Peyer's patch (tissue), 4 donors: ENCODE data around the gene SIM1.

Source experiments
- POLR2A ChIP-seq, 2 donors: fragments of 450-650 bp; IDR thresholded peaks; one replicate each; pipeline ENCODE4 v1.5.1; 2017; ENCODE audit warnings: antibody characterized with exemption in 2 of 2, mild to moderate bottlenecking in 2 of 2, moderate library complexity in 2 of 2
- TF ChIP-seq, protein P1 (sequence below), 6 experiments: fragments of 450-650 bp in 4 of 6; fragments of 200-600 bp in 2 of 6; sonication (generic) in 1 of 6; IDR thresholded peaks; one replicate each; pipeline ENCODE4 v1.5.1; 2017 to 2019; ENCODE audit warnings: antibody characterized with exemption in 6 of 6, mild to moderate bottlenecking in 3 of 6, moderate library complexity in 1 of 6

DNA sequence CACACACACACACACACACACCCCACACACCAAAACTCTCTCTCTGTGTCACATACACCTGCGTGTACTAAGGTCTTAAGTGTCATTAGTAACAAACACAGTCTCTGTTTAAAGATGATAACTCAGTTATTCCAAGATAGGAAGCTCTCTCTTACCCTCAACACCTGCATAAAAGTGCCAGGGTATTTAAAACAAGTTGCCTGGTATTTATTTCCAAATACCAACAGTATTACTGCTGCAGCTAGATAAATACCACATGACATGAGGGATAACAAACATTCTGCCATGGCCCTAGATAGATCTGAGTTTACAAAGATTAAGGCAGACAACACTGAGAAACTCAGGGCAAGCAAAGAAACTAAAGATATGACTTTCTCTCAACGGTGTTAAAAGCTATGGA is 118.5 kb downstream of the SIM1 start:
- TF ChIP-seq, protein P1, sequence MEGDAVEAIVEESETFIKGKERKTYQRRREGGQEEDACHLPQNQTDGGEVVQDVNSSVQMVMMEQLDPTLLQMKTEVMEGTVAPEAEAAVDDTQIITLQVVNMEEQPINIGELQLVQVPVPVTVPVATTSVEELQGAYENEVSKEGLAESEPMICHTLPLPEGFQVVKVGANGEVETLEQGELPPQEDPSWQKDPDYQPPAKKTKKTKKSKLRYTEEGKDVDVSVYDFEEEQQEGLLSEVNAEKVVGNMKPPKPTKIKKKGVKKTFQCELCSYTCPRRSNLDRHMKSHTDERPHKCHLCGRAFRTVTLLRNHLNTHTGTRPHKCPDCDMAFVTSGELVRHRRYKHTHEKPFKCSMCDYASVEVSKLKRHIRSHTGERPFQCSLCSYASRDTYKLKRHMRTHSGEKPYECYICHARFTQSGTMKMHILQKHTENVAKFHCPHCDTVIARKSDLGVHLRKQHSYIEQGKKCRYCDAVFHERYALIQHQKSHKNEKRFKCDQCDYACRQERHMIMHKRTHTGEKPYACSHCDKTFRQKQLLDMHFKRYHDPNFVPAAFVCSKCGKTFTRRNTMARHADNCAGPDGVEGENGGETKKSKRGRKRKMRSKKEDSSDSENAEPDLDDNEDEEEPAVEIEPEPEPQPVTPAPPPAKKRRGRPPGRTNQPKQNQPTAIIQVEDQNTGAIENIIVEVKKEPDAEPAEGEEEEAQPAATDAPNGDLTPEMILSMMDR (IDR thresholded peaks at IDR 0.05) = no peak
- TF ChIP-seq POLR2A (IDR thresholded peaks at IDR 0.05) = no peak
